Body of pancreas (tissue), 4 donors: ENCODE data around the gene CXorf66.

Experiments
- POLR2A ChIP-seq, 3 donors: fragments of 450-650 bp; IDR thresholded peaks; one replicate each; pipeline ENCODE4 v1.6.1; 2016; ENCODE audit warnings: antibody characterized with exemption in 3 of 3, mild to moderate bottlenecking in 2 of 3
- TF ChIP-seq, protein P1 (sequence below), 7 experiments: fragments of 450-650 bp in 4 of 7; fragments of 200-600 bp in 3 of 7; sonication (generic) in 3 of 7; IDR thresholded peaks; one replicate each; pipeline ENCODE4 v1.5.1; 2016 to 2019; ENCODE audit warnings: antibody characterized with exemption in 7 of 7

DNA sequence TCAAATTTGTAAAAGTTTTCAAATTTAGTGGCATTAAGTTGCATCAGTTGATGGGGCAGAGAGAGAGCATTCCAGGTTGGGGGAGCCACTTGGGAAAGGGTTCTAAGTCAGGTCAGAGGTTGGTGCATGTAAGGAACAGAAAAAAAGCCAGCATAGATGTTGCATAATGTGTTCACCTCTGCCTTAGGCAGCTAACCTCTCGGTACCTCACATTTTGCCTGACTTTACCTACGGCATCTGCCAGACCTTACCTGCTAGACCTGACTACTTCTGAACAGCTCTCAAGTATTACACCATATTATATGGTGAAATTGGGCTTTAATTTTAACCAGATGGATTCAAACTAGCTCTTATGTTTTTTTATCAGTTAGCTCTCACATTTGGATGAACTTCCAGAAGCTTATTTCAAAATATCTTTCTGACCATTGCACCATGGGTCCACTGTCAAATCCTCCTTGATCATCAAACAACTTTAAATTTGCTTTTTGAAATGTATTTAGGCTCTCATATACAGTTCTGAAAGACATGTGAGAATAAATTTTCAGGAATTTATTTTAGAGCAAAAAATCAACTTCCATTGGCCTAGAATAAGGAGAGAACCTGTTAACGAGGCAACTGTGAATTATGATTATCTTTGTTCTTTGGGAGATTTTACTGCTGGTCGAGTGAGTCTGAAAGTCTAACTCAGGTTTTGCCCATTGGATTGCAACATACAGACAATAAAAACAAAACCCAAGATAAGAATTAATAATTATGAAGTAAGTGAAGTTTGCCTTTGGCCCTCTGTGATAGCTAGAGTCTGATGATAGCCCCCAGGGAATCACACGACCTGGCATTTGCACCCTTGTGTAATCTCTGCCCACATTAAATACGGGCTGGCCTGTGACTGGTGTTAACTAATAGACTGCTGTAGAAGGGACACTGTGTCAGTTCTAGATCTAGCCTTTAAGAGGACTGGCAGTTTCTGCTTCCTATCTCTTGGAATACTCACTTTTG, 7.6 kb upstream of the CXorf66 start:
- TF ChIP-seq, protein P1, sequence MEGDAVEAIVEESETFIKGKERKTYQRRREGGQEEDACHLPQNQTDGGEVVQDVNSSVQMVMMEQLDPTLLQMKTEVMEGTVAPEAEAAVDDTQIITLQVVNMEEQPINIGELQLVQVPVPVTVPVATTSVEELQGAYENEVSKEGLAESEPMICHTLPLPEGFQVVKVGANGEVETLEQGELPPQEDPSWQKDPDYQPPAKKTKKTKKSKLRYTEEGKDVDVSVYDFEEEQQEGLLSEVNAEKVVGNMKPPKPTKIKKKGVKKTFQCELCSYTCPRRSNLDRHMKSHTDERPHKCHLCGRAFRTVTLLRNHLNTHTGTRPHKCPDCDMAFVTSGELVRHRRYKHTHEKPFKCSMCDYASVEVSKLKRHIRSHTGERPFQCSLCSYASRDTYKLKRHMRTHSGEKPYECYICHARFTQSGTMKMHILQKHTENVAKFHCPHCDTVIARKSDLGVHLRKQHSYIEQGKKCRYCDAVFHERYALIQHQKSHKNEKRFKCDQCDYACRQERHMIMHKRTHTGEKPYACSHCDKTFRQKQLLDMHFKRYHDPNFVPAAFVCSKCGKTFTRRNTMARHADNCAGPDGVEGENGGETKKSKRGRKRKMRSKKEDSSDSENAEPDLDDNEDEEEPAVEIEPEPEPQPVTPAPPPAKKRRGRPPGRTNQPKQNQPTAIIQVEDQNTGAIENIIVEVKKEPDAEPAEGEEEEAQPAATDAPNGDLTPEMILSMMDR (IDR thresholded peaks at IDR 0.05) = no peak
- no peak for TF ChIP-seq POLR2A (IDR thresholded peaks at IDR 0.05)
